Natural killer cell (primary cell): ENCODE data around the gene ID3. TPM values are rescaled to one million over a fixed set of nuclear protein-coding genes. Genes with fewer than 3 reads are reported as not detected.

ENCODE experiments used
- ATAC-seq, 3 donors: fragments of 150-1000 bp in 2 of 3; fragments of 200-7000 bp in 1 of 3; cut with Tn5 transposase; 1 replicate in 1 of 3; 2 replicates in 2 of 3; pipeline ENCODE4 v1.10.0; 2021; ENCODE audit warnings: mild to moderate bottlenecking in 2 of 3, moderate library complexity in 2 of 3
- DNase-seq, 2 donors: peaks; one replicate each; pipeline versions ENCODE4 v3.0.0 to v3.0.0-alpha.2; 2013 to 2021; ENCODE audit warnings: mixed read lengths in 1 of 2
- H3K27ac ChIP-seq: one replicate; pipeline ENCODE4 v1.5.1; 2013; ENCODE audit warnings: mild to moderate bottlenecking, low read length
- H3K27me3 ChIP-seq: one replicate; pipeline ENCODE4 v1.6.1; 2013; ENCODE audit warnings: low read length; ENCODE audit not compliant: control insufficient read depth, insufficient read depth
- H3K36me3 ChIP-seq: one replicate; pipeline ENCODE4 v1.6.1; 2013; ENCODE audit warnings: low read length; ENCODE audit not compliant: control insufficient read depth, insufficient read depth
- H3K4me1 ChIP-seq: one replicate; pipeline ENCODE4 v1.6.1; 2013; ENCODE audit warnings: low read length; ENCODE audit not compliant: control insufficient read depth, insufficient read depth
- H3K4me3 ChIP-seq: one replicate; pipeline ENCODE4 v1.5.1; 2013; ENCODE audit warnings: low read length
- H3K9me3 ChIP-seq: one replicate; pipeline ENCODE4 v1.6.1; 2013; ENCODE audit warnings: low read length; ENCODE audit not compliant: control insufficient read depth, insufficient read depth
- H3K27ac Mint-ChIP-seq, 2 donors: one replicate each; pipeline ENCODE4 v1.8.0; 2022; ENCODE audit warnings: mild to moderate bottlenecking in 2 of 2, mixed read lengths in 2 of 2, moderate library complexity in 1 of 2
- H3K27me3 Mint-ChIP-seq, 2 donors: one replicate each; pipeline ENCODE4 v1.8.0; 2022; ENCODE audit warnings: low read depth in 2 of 2, mixed read lengths in 2 of 2
- H3K36me3 Mint-ChIP-seq: one replicate; pipeline ENCODE4 v1.8.0; 2022; ENCODE audit warnings: mixed read lengths
- H3K4me1 Mint-ChIP-seq, 2 donors: one replicate each; pipeline ENCODE4 v1.8.0; 2022; ENCODE audit warnings: mixed read lengths in 2 of 2
- H3K4me3 Mint-ChIP-seq: one replicate; pipeline ENCODE4 v1.8.0; 2022; ENCODE audit warnings: mild to moderate bottlenecking, moderate library complexity, mixed read lengths
- H3K9me3 Mint-ChIP-seq, 2 donors: one replicate each; pipeline ENCODE4 v1.8.0; 2022; ENCODE audit warnings: mixed read lengths in 2 of 2
- WGBS: methylation state at CpG from one replicate; pipeline ENCODE4 v1.1.7; 2013; ENCODE audit warnings: missing lambda C conversion rate; ENCODE audit not compliant: insufficient coverage; 5-methylcytosine and 5-hydroxymethylcytosine counted together
- intact Hi-C: fragments of 100-400 bp; cut with micrococcal nuclease; formaldehyde crosslinking; loops from one replicate; pipeline ENCODE4 v1.14.2; 2022
- total RNA-seq, 4 donors: library from RNA; stranded (reverse); fragments of 120-200 nt in 1 of 4; gene quantifications; one replicate each; pipeline versions ENCODE4 v1.2.3 to v1.2.4, GENCODE V29; 2013 to 2022
- TF ChIP-seq, protein P1 (sequence below): fragments of 200-600 bp; IDR thresholded peaks from one replicate; pipeline ENCODE4 v1.8.0; 2022; ENCODE audit warnings: antibody characterized with exemption

The ID3 gene
- total RNA-seq, 3 donors from 2014 or later (not counting 1 experiment from before 2014, with no cell fraction given), result 0.29 to 6.5 (median 2.4) TPM

DNA sequence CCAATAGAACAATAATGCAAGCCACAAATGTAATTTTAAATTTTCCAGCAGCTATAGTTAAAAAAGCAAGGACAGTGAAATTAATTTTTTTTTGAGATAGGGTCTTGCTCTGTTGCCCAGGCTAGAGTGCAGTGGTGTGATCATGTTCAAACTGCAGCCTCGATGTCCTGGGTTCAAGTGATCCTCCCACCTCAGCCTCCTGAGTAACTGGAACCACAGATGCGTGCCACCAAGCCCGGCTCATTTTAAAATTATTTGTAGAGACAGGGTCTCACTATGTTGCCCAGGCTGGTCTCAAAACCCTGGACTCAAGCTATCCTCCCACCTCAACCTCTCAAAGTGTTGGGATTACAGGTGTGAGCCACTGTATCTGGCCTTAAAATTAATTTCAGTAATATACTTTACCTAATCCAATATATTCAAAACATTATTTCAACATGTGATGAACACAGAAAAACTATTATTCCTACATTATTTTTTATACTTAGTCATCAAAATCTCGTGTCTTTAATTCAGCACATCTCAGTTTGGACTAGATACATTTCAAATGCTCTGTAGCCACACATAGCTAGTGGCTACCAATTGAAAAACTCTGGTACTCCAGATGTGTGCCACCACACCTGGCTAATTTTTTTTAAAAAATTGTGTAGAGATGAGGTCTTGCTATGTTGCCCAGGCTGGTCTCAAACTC is 10.8 kb upstream of the ID3 start:
- peaks cover 12% of the 10 kb centered on the region for H3K4me1 ChIP-seq
- Mint-ChIP-seq H3K27ac (no peak overlapping the region), H3K4me3 (no peak overlapping the region)

GRCh38 chr1:23568608-23569383 is 9.5 kb upstream of the ID3 start:
- Mint-ChIP-seq H3K27me3 (peaks cover 51 to 57% of the 10 kb centered on the region in 2 donors), H3K9me3 (no peaks in the 10 kb centered on the region), H3K4me1 (peaks cover 6% of the 10 kb centered on the region in 2 donors), H3K4me3 (peak overlapping the region; percentile 19), H3K36me3 (no peaks in the 10 kb centered on the region), H3K27ac (no peak overlapping the region)
- Histone ChIP-seq H3K4me3 (no peak overlapping the region), H3K4me1 (peaks cover 8% of the 10 kb centered on the region), H3K9me3 (no peaks in the 10 kb centered on the region), H3K27me3 (peaks cover 25% of the 10 kb centered on the region), H3K36me3 (no peaks in the 10 kb centered on the region), H3K27ac (no peak overlapping the region)
- TF ChIP-seq, protein P1, sequence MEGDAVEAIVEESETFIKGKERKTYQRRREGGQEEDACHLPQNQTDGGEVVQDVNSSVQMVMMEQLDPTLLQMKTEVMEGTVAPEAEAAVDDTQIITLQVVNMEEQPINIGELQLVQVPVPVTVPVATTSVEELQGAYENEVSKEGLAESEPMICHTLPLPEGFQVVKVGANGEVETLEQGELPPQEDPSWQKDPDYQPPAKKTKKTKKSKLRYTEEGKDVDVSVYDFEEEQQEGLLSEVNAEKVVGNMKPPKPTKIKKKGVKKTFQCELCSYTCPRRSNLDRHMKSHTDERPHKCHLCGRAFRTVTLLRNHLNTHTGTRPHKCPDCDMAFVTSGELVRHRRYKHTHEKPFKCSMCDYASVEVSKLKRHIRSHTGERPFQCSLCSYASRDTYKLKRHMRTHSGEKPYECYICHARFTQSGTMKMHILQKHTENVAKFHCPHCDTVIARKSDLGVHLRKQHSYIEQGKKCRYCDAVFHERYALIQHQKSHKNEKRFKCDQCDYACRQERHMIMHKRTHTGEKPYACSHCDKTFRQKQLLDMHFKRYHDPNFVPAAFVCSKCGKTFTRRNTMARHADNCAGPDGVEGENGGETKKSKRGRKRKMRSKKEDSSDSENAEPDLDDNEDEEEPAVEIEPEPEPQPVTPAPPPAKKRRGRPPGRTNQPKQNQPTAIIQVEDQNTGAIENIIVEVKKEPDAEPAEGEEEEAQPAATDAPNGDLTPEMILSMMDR, result no peak
- DNase-seq (no peak), ATAC-seq (no peak)
- intact Hi-C loops, result no loop called here
- 59% methylated on average over 16 of the region's 16 CpGs for WGBS

More for the DNA sequence above, 10.8 kb upstream of the ID3 start:
- H3K4me1 Mint-ChIP-seq, result peaks cover 6% of the 10 kb centered on the region in 2 donors
- no peaks in the 10 kb centered on the region for H3K36me3 ChIP-seq
- H3K27ac ChIP-seq, result no peak overlapping the region
- peaks cover 21% of the 10 kb centered on the region for H3K27me3 ChIP-seq
- no peak for ATAC-seq
- WGBS, result 91% methylated on average over 4 of the region's 4 CpGs
- H3K36me3 Mint-ChIP-seq, result no peaks in the 10 kb centered on the region
- H3K4me3 ChIP-seq, result no peak overlapping the region
- DNase-seq, result no peak
- H3K9me3 Mint-ChIP-seq, result no peaks in the 10 kb centered on the region
- intact Hi-C loops, result no loop called here
- TF ChIP-seq, protein P1, result no peak
- H3K27me3 Mint-ChIP-seq, result peaks cover 49 to 52% of the 10 kb centered on the region in 2 donors
- no peaks in the 10 kb centered on the region for H3K9me3 ChIP-seq

DNA sequence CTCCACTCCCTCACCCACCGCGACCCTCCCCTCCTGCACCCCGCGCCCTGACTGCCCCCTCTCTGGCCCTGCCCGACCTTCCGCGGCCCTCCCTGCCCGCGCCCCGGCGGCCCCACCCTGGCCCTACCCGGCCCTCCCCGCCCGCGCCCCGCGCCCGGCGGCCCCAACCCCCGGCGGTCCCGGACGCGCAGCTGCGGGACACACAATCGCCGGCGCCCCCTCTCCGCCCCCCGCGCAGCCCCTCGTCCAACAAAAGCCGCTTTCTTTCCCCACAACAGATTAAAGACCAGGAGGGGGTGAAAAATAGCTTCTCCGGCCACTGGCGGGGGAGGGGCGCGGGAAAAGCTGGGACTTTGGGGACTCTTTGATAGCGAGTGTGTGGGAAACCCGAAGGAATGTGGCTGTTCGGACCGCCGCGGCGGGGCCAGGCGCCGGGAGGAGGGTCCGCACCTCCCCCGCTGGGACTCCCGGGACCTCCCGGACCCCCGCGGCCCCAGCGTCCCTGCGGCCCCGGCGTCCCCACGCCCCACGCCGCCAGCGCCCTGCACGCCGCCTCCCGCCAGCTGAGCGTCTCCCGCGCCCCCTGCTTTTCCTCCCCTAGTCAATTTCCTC is 8.8 kb upstream of the ID3 start:
- H3K27ac ChIP-seq, result no peak overlapping the region
- ATAC-seq (no peak), DNase-seq (no peak)
- Mint-ChIP-seq H3K4me3 (peak overlapping the region; percentile 19), H3K4me1 (peaks cover 12 to 13% of the 10 kb centered on the region in 2 donors), H3K27me3 (peaks cover 58 to 64% of the 10 kb centered on the region in 2 donors), H3K36me3 (no peaks in the 10 kb centered on the region), H3K27ac (no peak overlapping the region), H3K9me3 (no peaks in the 10 kb centered on the region)
- peak overlapping the region; percentile 32 for H3K4me3 ChIP-seq
- H3K4me1 ChIP-seq, result peaks cover 8% of the 10 kb centered on the region
- WGBS, result 1% methylated on average over 66 of the region's 66 CpGs
- TF ChIP-seq, protein P1, result no peak
- intact Hi-C loops, result no loop called here
- no peaks in the 10 kb centered on the region for H3K9me3 ChIP-seq
- peaks cover 28% of the 10 kb centered on the region for H3K27me3 ChIP-seq
- H3K36me3 ChIP-seq, result no peaks in the 10 kb centered on the region
